Fibroblast of mammary gland (primary cell): ENCODE measurements around the gene KCNA4.

Source experiments
- DNase-seq: peaks from one replicate; pipeline ENCODE4 v3.0.0-alpha.2; 2010; ENCODE audit warnings: low read depth
- H3K4me3 ChIP-seq: 2 replicates; pipeline ENCODE4 v1.5.1; 2011; ENCODE audit warnings: low read depth, mild to moderate bottlenecking, low read length, moderate library complexity; ENCODE audit not compliant: control insufficient read depth
- CTCF ChIP-seq: conservative IDR thresholded peaks from 2 replicates; pipeline ENCODE4 v1.5.1; 2011; ENCODE audit warnings: low read depth, low read length, inconsistent platforms; ENCODE audit not compliant: control insufficient read depth, insufficient read depth

The KCNA4 gene

GRCh38 chr11:30016588-30017363, at the start of gene KCNA4:
Gene KCNA4 (minus strand): TSS chr11:30017030. CDS start chr11:30012678, 4,352 bp downstream.
- DNase-seq, result no peak
- no peak for TF ChIP-seq CTCF
- no peak within 1 kb of the TSS for H3K4me3 ChIP-seq

GRCh38 chr11:30062103-30062502, 45.3 kb upstream of the KCNA4 start:
- no peak for DNase-seq
- no peak overlapping the region for H3K4me3 ChIP-seq
- TF ChIP-seq CTCF, result no peak

GRCh38 chr11:30059172-30059815, 42.5 kb upstream of the KCNA4 start:
- no peak for DNase-seq
- TF ChIP-seq CTCF, result no peak
- no peak overlapping the region for H3K4me3 ChIP-seq

- H3K4me3 ChIP-seq, result no peak overlapping the region
- no peak for TF ChIP-seq CTCF
- no peak for DNase-seq
Measured at GRCh38 chr11:30049214-30049613, 32.4 kb upstream of the KCNA4 start.

- no peak overlapping the region for H3K4me3 ChIP-seq
- TF ChIP-seq CTCF, result no peak
- no peak for DNase-seq
Measured at GRCh38 chr11:30046578-30046945, 29.7 kb upstream of the KCNA4 start.

- DNase-seq, result no peak
- H3K4me3 ChIP-seq, result no peak overlapping the region
- no peak for TF ChIP-seq CTCF
Measured at GRCh38 chr11:30045921-30046577, 29.2 kb upstream of the KCNA4 start.
